T-helper 1 cell (primary cell): Measurements from ENCODE around the gene CEACAM3.

Source experiments
- DNase-seq, 5 donors: peaks; one replicate each; pipeline ENCODE4 v3.0.0-alpha.2; 2012 to 2020

Gene CEACAM3

DNA sequence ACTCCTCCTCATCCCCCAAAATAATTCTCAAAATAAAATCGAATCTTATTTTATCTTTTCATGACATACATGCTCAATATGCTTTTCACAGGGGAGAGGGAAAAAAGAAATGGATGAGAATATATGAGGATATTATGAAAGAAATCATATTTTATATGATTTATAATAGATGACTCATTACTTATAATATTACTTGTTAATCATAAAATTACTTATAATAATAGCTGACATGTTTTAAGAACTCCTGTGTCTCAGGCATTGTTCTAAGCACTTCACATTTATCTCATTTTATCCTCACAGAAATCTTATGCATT, 3.0 kb upstream of the CEACAM3 start:
- DNase-seq = no peak

DNA sequence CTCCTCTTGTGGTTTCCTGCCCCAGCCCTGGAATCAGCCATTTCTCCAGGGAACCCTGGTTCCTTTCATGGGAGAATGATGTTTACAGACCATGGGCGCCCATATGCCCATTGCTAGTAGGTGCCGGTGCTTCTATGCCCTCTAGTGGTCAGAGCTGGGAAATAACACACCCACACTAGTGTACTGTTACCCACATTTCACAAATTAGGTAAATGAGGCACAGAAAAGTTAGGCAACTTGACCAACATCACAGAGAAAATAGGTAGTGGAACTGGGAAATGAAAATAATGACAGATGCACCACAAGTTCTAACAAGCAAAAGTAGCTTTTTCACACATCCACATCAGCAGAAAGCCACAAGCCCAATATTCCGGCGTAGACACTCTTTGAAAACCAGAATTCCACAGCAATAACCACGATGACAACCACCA, 1.3 kb upstream of the CEACAM3 start:
- peak in 4 of 5 donors; percentile 27 to 55 (median 46) for DNase-seq

DNA sequence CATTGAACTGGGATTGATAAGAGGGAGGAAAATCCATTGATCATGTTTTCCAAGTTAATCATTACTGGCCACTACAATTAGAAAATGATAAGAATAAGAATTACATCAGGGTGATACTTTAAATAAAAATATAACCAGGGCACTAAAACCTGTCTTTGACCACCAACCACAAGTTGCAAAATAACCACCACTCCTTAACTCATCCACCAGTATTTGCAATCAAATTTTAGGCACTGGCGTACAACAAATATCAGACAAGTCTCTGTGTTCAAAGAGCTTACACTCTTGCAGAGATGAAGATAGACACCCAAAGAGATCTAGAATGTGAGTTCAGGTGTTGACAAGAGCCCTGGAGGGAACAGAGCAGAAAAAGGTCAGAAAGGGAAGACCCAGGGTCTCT, 514 bp downstream of the CEACAM3 start:
- DNase-seq = no peak

DNA sequence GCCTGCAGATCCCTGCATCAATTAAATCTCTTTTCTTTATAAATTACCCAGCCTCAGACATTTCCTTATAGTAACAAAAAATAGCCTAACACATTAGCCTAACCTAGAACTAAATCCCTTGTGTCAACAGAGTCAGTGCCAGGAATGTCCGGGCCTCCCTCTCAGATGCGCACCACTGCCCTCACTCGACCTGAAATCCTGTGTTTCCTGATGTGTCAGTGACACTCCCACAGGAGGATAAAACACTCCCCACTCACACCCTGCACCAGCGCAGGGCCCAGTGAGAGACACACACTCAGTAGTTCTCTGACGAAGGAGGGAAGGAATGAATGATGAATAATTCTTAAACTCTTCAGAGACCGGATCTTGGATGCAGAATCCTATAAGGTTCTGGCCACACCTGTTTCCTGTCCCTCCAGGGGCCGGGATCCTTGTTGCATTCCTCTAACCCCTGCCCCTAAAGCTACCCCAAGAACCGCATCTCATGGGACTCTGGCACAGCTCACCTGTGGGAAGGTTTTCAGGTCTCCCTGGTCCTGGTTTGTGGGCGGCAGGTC, 3.1 kb downstream of the CEACAM3 start:
- no peak for DNase-seq

DNA sequence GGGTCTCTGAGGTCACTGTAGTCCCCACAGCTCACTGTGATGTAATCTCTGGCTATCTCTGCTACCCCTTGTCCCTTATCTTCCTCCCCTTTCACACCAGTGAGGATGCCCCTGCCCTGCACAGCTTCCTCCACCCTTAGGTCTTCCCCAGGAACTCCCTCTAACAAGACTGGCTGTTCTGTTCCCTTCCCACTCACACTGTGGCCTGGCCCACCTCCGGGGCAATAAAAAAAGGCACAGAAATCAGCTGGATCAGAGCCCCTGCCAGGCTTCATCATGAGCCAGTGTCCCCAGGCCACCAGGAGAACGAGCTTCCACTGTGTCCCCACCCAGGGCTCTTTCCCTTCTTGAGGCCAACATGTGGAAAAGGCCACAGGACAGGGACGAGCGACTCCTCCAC, 4.6 kb downstream of the CEACAM3 start:
- no peak for DNase-seq

DNA sequence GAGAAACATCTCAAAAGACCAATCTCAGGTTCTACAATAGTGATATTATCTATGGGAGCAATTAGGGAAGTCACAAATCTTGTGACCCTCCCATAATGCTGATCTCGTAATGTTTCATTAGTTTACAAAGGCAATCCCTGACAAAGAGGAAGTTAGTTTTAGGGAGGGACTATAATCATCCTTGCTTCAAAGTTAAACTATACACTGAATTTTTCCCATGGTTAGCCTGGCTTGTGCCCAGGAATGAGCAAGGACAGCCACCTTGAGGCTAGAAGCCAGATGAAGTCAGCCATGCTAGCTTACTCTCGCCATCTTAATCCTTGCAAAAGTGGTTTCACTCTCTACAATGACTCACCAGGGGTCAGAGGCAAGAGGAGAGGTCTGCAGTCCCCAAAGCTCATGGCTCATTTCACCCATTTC, 5.4 kb downstream of the CEACAM3 start:
- no peak for DNase-seq

DNA sequence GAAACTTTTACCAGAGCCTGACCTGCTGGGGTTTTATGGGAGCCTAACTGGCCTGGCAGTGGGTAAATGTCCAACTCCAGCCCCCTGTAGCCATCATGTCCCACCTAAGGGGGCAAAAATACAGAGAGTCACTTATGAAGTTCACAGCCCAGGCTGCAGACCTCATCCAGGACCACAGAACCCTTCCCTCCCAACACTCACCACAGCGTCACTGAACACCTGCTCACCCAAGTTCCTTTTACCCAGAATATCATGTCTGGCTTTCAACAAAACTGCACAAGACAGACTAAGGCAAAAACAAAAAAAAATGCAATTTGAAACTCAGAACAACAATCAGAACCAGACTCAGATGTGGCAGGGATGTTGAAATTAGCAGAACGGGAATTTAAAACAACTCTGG, 6.4 kb downstream of the CEACAM3 start:
- DNase-seq = no peak

DNA sequence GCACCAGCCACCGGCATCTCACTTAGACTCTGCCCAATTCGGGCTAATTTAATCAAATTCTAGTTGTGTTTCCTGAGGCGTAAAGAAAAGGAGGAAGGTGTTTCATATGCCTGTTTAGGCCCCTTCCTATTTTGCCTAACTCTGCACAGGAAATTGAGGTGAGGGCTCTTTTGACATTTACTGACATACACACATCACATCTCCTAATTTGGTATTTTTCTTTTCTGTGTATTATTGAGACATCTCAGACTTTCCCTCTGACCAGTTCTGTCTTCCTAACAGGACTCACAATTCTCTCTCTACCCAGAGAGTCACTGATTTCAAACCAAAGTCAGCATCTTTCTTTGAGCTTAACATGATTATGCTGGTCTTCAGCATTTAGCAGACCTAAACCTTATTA, 7.9 kb downstream of the CEACAM3 start:
- peak in 1 of 5 donors; percentile 21 for DNase-seq

DNA sequence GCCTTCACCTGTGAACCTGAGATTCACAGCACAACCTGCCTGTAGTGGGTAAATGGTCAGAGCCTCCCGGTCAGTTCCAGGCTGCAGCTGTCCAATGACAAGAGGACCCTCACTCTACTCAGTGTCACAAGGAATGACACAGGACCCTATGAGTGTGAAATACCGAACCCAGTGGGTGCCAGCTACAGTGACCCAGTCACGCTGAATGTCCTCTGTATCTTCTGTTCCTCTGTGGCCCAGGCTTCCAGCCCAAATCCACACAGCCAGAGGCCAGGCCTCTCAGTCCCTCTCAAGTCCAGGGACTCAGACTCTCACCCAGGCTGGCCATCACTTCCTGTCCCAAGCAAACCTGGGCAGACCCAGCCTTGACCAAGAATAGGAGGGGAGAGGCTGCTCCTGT, 10.8 kb downstream of the CEACAM3 start:
- no peak for DNase-seq

DNA sequence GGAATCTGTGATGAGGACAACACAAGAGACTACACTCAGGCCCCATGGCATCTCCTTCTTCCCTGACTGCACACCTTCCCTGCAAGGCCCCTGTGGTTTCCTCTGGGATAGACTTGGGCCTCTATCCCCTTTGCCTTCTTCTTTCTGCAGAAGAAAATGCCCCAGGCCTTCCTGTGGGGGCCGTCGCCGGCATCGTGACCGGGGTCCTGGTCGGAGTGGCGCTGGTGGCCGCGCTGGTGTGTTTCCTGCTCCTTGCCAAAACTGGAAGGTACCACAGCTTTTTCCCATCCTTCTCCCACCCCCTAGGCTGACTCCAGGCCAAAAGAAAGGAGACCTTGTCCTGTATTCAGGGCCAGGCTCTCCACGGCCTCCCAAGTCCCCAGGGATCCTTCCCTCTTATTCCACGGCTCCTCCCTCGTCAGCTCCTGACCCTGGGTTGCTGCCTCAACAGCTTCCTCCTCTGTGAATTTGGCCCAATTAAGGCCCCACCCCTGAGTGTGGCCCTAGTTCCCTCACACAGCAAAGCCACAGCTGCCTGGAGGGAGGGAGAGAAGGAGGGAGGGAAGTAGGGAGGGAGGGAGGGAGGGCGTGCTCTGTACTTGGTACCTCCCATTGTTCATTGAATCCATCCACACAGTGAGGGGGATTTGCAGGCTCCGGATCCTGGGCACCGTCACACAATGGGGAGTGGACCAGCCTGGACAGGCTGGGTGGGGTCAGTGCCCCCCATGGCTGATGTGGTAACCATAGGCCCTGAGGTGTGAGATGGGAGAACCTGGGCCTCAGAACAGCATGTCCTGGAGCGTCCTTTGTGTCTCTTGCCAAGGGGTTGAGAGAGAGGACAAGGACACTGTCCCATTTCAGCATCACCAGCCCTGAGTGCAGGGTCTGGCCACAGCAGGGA, 12.5 kb downstream of the CEACAM3 start:
- no peak for DNase-seq

DNA sequence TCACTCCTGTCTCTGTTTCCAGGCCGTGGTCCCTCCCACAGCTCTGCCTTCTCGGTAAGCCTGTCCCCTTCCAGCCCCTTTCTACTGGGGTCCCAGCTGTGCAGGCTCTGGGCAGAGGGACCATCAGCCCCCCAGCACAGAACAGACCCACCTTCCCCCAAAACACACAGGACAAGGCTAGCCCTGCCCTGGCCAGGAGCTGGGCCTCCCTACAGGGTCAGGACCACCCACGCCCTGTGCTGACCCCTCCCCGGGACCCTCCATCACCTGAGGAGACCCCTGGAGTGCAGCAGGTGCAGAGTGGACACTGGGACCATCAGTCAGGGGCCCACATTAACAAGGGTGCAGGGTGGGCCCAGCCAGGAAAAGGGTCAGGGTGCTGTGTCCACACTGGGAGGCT, 13.9 kb downstream of the CEACAM3 start:
- DNase-seq = no peak

DNA sequence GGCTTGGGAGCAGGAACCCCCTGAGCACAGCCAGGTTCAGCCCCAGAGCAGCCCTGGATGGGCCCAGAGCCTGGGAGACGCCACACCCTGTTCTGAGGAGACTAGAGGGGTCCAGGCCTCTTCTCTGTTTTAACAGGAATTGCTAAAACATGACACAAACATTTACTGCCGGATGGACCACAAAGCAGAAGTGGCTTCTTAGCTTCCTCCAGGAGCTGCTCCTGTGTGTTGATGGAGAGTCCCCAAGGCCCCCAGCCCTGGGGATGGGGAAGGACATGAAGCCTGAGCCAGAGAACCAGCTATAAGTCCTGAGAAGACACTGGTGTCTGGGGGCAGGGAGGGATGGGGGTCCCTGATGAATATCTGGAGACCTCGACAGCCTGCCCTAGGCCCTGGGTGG, 14.6 kb downstream of the CEACAM3 start:
- DNase-seq = no peak

DNA sequence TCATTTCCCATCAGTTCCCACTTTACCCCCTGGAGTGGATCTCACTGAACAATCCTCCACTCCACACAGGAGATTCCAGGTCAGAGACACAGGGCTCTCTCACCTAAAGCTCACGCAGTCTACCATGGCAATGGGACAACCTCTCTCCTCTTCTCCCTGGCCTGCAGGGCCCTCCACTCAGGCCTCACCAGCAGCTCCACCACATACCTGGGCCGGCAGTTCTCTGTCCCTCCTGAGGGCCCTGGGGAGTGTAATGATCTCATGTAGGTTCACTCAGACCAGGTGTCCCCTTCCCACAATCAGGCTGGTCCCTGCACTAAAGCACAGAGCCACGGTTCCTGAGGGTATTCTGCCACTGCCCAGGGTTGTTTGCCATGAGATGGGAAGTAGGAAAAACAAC, 15.6 kb downstream of the CEACAM3 start:
- DNase-seq = no peak

DNA sequence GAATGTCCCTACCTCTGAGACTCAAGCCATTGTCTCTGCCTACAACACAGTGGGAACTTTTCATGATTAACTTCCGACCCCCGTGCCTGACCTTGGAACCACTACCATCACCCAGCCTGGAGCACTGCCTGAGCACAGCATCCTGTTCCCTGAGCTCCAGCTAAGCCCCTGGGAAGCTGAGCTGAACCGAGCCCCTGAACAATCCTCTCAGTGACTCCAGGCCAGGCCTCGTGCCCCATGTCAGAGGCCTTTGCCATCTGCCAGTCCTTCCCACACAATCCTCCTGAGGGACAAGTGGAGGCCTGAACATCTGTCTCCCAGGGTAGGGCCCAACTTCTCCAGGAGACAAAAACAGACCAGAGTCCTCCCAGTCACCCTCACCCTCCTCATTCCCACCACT, 17.5 kb downstream of the CEACAM3 start:
- no peak for DNase-seq

DNA sequence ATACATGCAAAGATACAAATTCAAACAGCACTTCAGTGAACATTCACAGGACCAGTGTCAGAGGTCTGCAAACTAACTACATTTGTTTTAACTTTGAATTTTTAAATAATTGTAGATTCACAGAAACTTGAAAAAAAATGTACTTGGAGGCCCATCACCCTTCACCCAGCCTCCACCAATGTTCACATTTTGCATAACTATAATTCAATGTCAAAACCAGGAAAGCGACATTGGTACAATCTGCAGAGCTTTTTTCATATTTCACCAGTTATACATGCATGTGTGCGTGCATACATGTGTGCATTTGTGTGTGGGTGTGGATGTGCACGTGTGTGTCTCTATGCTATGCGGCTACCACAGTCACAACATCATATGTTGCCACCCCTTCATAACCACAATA, 18.9 kb downstream of the CEACAM3 start:
- no peak for DNase-seq

DNA sequence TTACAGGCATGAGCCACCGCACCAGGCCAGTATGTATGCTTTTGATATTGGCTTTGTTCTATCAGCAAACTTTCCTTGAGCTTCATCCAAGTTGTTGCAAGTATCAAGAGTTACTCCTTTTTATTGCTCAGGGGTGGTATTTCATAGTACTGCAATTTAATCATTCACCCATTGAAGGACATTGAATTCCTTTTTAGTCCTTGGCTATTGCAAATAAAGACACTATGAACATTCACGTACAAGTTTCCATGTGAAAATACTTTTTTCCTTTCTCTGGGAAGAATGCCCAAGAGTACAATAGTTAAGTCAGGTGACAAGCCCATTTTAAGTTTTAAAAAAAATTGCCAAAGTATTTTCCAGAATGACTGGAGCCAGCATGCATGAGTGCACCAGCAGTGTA, 20.4 kb downstream of the CEACAM3 start:
- DNase-seq = no peak

DNA sequence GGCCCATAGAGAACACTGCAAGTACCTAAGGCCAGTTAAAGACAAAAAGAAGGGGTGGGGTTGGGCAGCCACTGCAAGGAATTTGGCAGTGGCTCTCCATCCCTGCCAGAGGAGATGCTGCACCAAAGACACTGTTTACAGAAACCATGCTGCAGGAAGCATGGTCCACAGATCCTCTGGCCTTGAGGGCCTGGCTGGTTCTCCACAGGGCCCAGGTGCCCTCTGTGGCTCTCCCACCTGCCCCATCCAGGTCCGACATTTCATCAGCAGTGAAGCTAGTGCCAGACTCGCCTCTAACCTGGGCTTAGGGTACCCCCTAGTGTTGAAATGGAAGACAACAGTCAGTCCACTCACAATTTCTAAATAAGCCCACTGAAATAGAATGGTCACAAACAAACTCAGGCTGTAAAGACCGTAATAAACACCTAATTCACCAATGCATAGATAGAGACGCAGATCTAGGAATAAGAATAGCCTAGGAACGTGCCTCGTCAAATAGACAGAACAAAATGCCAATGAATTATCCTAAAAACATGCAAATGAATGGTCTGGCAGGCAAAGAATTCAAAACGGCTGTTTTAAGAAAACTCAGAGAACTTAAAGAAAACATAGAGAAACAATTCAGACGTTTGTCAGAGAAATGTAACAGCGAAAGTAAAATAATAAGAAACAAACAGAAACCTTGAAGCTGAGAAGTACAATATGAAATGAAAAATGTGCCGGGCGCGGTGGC, 24.8 kb downstream of the CEACAM3 start:
- DNase-seq = peak in 3 of 5 donors; percentile 6 to 54 (median 27)

DNA sequence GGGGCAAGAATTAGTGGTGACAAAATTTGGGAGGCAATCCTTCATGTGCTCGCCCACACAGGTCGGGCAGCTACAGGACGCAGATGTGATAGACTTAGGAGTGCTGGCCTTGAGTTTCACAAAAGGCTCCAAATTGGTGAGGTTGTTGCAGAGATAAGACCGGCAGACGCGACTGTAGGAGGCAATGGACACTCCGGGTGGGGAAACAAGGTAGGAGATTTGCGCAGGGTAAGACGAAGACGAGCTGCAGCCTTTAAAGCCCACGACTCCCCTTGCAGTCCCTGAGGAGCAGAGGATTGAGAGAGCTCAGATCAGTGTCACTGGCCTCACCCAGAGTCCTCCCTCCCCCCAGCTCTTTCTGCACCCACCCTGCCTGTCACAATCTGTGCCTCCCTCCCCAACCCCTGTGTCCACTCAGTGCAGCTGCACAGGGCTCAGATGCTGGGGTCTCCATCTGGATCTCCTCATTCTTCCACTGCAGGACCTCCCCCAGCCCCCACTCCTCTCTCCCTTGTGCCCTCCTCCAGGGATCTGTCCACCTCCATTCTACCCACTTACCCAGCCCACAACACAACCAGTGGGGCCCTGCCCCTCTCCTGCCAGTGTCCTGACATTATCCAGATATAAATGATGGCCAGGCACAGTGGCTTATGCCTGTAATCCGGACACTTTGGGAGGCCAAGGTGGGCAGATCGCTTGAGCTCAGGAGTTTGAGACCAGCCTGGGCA, 41.8 kb downstream of the CEACAM3 start:
- no peak for DNase-seq

DNA sequence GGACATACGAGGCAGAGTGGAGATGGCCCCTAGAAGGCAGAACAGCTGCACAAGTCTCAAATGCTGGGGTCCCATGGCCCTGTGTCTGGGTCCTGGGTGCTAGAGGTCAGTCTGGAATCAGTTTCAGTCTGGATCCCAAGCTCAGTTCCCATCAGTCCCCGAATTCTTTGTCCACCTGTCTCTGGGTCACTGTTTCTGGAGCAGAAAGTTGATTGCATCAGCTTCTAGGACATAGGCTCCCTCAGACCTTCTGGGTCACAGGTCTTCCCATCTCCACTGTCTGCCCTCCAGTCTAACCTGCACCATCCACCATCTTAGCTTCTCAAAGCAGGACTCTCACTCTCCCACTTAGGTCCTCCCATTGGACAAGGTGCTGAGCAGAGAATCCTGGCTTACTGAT, 42.8 kb downstream of the CEACAM3 start:
- DNase-seq = no peak

DNA sequence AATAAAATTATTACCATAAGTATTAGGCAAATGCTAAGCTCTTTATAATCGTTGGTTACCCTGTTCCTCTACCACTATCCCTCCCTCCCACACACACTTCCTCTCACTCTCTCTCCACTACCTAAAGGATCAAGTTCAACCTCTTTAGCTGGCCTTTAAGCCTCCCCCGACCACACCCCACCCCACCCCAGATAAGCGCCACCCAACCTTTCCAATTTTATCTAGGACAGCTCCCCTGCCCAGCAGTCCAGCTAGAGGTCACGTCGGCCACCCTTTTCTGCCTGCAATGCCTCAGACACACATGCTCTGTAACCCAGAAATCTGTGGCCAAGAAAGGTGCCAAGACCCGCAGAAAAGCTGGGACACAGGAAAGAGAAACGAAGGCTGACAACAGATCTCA, 47.0 kb downstream of the CEACAM3 start:
- no peak for DNase-seq

DNA sequence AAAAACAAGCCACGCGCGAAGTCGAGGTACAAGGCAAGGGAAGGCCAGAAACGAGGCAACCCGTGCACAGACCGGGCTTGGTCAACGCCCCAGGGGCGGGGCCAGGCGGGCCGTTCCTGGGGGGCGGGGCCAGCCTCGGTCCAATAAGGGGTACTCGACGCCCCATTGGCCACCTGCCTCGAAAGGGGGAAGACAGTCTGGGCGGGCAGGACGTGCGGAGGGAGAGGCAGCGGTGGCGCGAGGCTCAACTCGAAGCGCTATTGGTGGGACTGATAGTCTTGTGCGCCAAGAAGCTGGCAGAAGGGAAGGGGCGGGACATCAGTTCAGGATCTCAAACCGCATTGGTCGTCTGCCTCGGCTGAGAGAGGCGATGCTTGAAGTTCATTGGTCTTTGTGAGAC, 48.2 kb downstream of the CEACAM3 start, which contains the start of gene LYPD4:
Gene LYPD4, minus strand, starts transcription at position 83 of the 400 bp plus-strand sequence. CDS start 5,398 bp downstream, outside the sequence.
- DNase-seq = no peak

DNA sequence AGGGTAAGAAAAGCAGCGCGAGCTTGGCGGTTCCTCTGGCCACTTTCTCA, 48.4 kb downstream of the CEACAM3 start, which contains the start of gene DMRTC2:
Gene DMRTC2, plus strand, starts transcription at position 42 of the 50 bp plus-strand sequence. CDS start 2,387 bp downstream, outside the sequence.
- no peak for DNase-seq

DNA sequence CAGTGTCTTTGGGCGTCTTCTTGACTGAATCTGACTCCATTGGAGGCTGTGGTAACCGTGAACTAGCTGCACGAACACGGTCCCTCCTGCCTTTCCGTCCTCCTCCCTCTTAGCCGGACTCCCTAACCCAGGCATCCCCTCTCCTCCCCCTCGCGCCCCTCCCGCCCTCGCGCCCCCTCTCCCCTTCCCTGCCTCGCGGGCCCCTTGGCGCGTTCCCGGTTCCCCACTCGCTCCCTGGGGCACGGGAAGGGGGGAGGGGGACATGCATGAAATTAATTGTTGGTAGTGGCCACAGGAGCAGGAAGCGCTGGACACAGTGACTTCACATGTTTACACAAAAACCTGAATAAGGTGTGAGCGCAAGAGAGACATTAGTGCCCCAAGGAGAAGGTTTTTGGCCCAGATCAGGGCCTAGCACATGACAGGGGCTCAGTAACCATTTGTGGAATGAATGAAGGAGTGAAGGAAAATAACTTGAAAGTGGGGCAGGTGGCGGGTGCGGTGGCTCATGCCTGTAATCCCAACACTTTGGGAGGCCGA, 48.7 kb downstream of the CEACAM3 start:
- DNase-seq = no peak
